ENCODE measurements around the gene PLXNA4. TPM values are rescaled to one million over a fixed set of nuclear protein-coding genes. Genes with fewer than 3 reads are reported as not detected.

The PLXNA4 gene
- total and polyA plus RNA-seq, 3 experiments from 2014 or later = 0.02 to 0.05 TPM; not detected in 1

DNA sequence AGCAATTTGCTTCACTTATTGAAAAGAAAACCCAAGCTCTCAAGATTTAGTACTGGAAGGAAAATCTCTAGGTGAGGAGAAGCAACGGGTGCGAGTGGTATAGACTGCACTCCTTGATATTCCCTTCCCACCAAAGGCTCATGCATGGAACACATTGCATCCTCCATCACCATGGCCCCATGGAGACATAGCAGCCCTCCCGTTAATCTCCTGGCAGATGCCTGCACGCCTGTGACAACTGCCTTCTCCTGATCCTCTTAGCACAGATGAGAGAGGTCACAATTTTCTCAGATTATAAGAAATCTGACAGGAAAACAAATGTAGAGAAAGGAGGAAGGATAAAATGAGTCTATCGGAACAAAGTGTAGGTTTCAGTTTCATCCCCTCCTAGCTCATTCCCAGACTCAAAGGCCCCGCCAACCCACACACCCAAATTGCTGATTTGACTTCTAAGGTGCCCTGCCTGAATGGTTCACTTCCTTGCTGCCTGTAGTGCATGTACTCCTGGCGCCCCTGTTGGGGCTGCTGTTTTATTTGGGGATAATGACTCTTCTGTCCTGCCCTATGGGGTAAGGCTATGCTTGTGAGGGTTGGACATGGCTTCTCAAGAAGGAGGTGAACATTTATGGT is 50.0 kb downstream of the PLXNA4 start:
- DNase-seq = no peak
- Mint-ChIP-seq H3K4me3 (no peak overlapping the region), H3K4me1 (no peaks in the 10 kb centered on the region), H3K27me3 (peaks cover 4 to 6% of the 10 kb centered on the region in 2 donors), H3K36me3 (peaks cover 0 to 9% (median 0%) of the 10 kb centered on the region in 3 donors), H3K9me3 (no peaks in the 10 kb centered on the region), H3K27ac (peak overlapping the region in 1 of 8 donors; percentile 18)
- Histone ChIP-seq H3K27ac (ENCODE audit: low read depth, low read length) (no peak overlapping the region), H3K27me3 (ENCODE audit: insufficient read depth, low read length, poor library complexity, severe bottlenecking) (no peaks in the 10 kb centered on the region), H3K4me1 (ENCODE audit: insufficient read depth, low read length) (no peaks in the 10 kb centered on the region), H3K36me3 (ENCODE audit: insufficient read depth, low read length) (no peaks in the 10 kb centered on the region), H3K4me3 (ENCODE audit: low read length) (no peak overlapping the region), H3K9me3 (ENCODE audit: low read length) (no peaks in the 10 kb centered on the region)
- CTCF ChIA-PET = no interaction called here
- POLR2A ChIA-PET = no interaction called here

DNA sequence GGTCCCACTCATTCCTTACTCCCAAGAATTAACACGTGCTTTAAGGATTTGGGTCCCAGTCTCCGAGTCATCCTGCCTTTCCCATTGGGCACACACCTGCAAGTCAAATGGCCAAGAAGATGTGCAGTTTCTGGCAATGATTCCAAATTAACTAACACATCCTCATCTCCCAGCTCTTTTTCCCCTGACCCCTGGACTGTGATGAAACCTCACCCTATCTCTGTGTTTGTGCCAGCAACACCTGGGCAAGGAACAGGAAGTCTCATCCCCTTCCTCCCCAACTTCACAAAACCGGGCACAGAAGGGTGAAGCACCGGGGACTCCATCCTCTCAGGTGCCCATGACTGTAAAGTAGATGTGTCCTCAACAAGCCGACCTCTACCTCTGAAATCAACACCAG is 54.8 kb downstream of the PLXNA4 start:
- Mint-ChIP-seq H3K9me3 (no peaks in the 10 kb centered on the region), H3K27ac (no peak overlapping the region), H3K36me3 (peaks cover 0 to 9% (median 0%) of the 10 kb centered on the region in 3 donors), H3K4me3 (no peak overlapping the region), H3K4me1 (no peaks in the 10 kb centered on the region), H3K27me3 (peaks cover 0 to 2% of the 10 kb centered on the region in 2 donors)
- H3K27me3 ChIP-seq (ENCODE audit: insufficient read depth, low read length, poor library complexity, severe bottlenecking) = no peaks in the 10 kb centered on the region
- H3K36me3 ChIP-seq (ENCODE audit: insufficient read depth, low read length) = no peaks in the 10 kb centered on the region
- H3K4me3 ChIP-seq (ENCODE audit: low read length) = no peak overlapping the region
- CTCF ChIA-PET = no interaction called here
- POLR2A ChIA-PET = no interaction called here
- DNase-seq = no peak
- H3K27ac ChIP-seq (ENCODE audit: low read depth, low read length) = no peak overlapping the region
- H3K4me1 ChIP-seq (ENCODE audit: insufficient read depth, low read length) = no peaks in the 10 kb centered on the region
- H3K9me3 ChIP-seq (ENCODE audit: low read length) = no peaks in the 10 kb centered on the region

DNA sequence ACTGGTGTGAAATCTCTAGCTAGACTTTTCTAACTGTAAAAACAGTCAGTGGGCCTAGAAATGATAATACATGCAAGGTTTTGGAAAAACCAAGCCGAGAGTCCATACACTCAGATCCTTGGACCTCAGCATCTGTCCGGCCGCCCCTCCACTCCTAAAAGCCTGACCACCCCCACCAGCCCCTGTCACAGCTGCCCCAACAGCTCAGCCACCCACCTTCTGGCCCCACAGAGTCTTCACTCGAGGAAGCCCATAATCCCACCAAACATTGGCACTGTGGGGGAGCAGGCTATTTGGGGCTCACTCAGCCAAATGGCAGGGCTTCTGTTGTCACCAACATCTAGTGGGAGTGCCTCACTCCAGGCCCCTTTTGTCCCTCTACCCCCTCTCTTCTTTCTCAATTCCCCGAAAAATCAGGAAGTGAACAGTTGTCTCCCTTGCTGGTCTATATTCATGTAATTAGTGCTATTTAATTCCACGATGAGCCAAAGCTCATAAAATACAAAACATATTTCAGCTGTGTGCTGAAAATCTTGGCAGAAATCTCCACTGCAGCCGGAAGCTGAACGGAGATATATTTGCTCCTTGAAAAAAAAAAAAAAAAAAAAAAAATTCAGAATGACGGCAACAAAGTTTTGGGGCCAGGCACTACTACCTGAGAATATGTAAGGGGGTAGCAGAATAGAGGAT is 55.5 kb downstream of the PLXNA4 start:
- no peaks in the 10 kb centered on the region for H3K27me3 ChIP-seq (ENCODE audit: insufficient read depth, low read length, poor library complexity, severe bottlenecking)
- H3K9me3 ChIP-seq (ENCODE audit: low read length) = no peaks in the 10 kb centered on the region
- POLR2A ChIA-PET = no interaction called here
- CTCF ChIA-PET = interaction anchor here (0.7 kb wide), 1 partner anchor 60 kb away, joined by 4 read pairs; no protein-coding TSS in a partner anchor
- no peaks in the 10 kb centered on the region for H3K4me1 ChIP-seq (ENCODE audit: insufficient read depth, low read length)
- no peak overlapping the region for H3K27ac ChIP-seq (ENCODE audit: low read depth, low read length)
- Mint-ChIP-seq H3K27me3 (peaks cover 0 to 2% of the 10 kb centered on the region in 2 donors), H3K4me3 (no peak overlapping the region), H3K4me1 (no peaks in the 10 kb centered on the region), H3K27ac (no peak overlapping the region), H3K36me3 (peaks cover 0 to 9% (median 0%) of the 10 kb centered on the region in 3 donors), H3K9me3 (no peaks in the 10 kb centered on the region)
- H3K36me3 ChIP-seq (ENCODE audit: insufficient read depth, low read length) = no peaks in the 10 kb centered on the region
- H3K4me3 ChIP-seq (ENCODE audit: low read length) = no peak overlapping the region
- DNase-seq = no peak

DNA sequence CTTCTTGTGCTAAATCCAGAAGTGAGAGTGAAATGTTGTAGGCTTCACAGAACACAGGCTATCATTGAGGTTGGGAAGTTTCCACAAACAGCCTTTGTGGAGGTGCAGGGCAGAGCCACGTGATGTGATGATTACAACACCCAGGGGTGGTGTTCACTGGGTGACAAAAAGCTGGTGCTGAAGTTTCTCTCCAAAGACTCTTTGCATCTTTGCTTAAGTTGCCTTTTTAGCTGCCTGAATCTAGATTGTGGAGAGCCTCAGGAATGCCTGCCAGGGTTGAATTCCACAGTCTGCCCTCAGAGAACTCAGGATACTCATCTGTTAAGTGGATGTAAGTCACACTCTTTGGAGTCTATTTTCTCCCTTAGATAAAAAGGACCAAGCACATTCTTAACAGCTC is 56.3 kb downstream of the PLXNA4 start:
- ChIA-PET POLR2A (no interaction called here), CTCF (no interaction called here)
- Mint-ChIP-seq H3K36me3 (peaks cover 0 to 9% (median 0%) of the 10 kb centered on the region in 3 donors), H3K9me3 (no peaks in the 10 kb centered on the region), H3K4me1 (no peaks in the 10 kb centered on the region), H3K27me3 (no peaks in the 10 kb centered on the region), H3K4me3 (no peak overlapping the region), H3K27ac (peak overlapping the region in 1 of 8 donors; percentile 50)
- Histone ChIP-seq H3K4me3 (ENCODE audit: low read length) (no peak overlapping the region), H3K4me1 (ENCODE audit: insufficient read depth, low read length) (no peaks in the 10 kb centered on the region), H3K9me3 (ENCODE audit: low read length) (no peaks in the 10 kb centered on the region), H3K27me3 (ENCODE audit: insufficient read depth, low read length, poor library complexity, severe bottlenecking) (no peaks in the 10 kb centered on the region), H3K36me3 (ENCODE audit: insufficient read depth, low read length) (no peaks in the 10 kb centered on the region), H3K27ac (ENCODE audit: low read depth, low read length) (no peak overlapping the region)
- no peak for DNase-seq

DNA sequence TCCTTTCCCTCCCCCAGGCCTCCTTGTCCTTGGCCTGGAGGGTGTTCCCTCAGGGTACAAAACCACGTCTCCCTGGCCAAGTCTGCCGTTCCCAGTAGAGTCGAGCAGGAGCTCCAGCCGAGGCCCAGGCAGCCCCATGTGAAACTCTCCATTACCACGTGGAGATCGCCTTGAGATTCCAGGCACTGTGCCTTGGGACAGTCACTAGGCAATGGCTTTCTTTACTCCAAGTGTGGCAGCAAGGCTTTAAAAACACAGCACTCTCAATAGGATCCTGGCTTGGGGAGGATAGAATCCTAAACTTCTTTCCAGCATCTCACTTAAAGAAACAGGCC is 57.5 kb downstream of the PLXNA4 start:
- H3K4me1 ChIP-seq (ENCODE audit: insufficient read depth, low read length) = no peaks in the 10 kb centered on the region
- Mint-ChIP-seq H3K27me3 (peaks cover 0 to 5% of the 10 kb centered on the region in 2 donors), H3K27ac (no peak overlapping the region), H3K4me1 (no peaks in the 10 kb centered on the region), H3K36me3 (peaks cover 0 to 9% (median 0%) of the 10 kb centered on the region in 3 donors), H3K4me3 (no peak overlapping the region), H3K9me3 (no peaks in the 10 kb centered on the region)
- no peak overlapping the region for H3K27ac ChIP-seq (ENCODE audit: low read depth, low read length)
- no peaks in the 10 kb centered on the region for H3K36me3 ChIP-seq (ENCODE audit: insufficient read depth, low read length)
- no peak overlapping the region for H3K4me3 ChIP-seq (ENCODE audit: low read length)
- H3K27me3 ChIP-seq (ENCODE audit: insufficient read depth, low read length, poor library complexity, severe bottlenecking) = no peaks in the 10 kb centered on the region
- ChIA-PET CTCF (no interaction called here), POLR2A (no interaction called here)
- DNase-seq = no peak
- H3K9me3 ChIP-seq (ENCODE audit: low read length) = no peaks in the 10 kb centered on the region

DNA sequence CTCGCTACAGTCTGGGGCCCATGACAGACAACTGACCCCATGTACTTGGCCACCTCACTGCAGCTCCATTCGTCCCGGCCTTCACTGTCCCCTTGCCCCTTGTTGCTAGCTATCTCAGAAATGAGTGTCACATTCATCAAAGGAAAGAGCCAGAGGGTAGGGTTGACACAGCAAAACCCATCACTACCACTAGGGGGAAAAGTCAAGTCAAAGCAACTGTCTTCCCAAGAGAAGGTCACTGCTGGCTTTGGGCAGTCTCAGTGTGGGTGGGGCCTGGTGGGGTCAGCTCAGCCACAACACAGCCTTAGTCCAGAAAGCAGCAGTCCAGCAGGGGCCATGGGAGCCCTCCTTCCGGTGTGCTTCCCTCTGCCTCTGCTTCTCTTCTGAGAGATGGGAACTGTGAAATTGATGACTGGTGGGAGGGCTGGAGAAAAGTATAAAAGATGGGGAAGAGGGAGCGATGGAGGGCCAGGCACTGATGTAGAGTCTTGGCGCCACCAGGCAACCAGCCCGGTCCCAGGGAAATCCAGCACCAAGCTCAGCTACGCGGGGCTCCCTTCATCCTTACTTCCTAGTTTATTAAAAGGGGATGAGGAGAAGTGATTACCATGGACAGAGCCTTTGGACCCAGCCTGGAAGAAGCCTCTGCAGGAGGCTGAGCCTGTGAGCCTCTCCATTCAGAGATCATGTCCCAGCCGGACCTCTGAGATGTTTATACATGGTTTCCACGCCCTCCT is 58.0 kb downstream of the PLXNA4 start:
- Mint-ChIP-seq H3K4me1 (no peaks in the 10 kb centered on the region), H3K27me3 (peaks cover 2 to 5% of the 10 kb centered on the region in 2 donors), H3K9me3 (no peaks in the 10 kb centered on the region), H3K27ac (no peak overlapping the region), H3K36me3 (peaks cover 0 to 7% (median 0%) of the 10 kb centered on the region in 3 donors), H3K4me3 (no peak overlapping the region)
- ChIA-PET POLR2A (no interaction called here), CTCF (interaction anchor here (1.9 kb wide), 1 partner anchor 124 kb away, joined by 4 read pairs; no protein-coding TSS in a partner anchor)
- no peak overlapping the region for H3K27ac ChIP-seq (ENCODE audit: low read depth, low read length)
- H3K9me3 ChIP-seq (ENCODE audit: low read length) = no peaks in the 10 kb centered on the region
- no peak overlapping the region for H3K4me3 ChIP-seq (ENCODE audit: low read length)
- no peaks in the 10 kb centered on the region for H3K4me1 ChIP-seq (ENCODE audit: insufficient read depth, low read length)
- H3K36me3 ChIP-seq (ENCODE audit: insufficient read depth, low read length) = no peaks in the 10 kb centered on the region
- H3K27me3 ChIP-seq (ENCODE audit: insufficient read depth, low read length, poor library complexity, severe bottlenecking) = no peaks in the 10 kb centered on the region
- peak in 1 of 5 donors; percentile 8 for DNase-seq

DNA sequence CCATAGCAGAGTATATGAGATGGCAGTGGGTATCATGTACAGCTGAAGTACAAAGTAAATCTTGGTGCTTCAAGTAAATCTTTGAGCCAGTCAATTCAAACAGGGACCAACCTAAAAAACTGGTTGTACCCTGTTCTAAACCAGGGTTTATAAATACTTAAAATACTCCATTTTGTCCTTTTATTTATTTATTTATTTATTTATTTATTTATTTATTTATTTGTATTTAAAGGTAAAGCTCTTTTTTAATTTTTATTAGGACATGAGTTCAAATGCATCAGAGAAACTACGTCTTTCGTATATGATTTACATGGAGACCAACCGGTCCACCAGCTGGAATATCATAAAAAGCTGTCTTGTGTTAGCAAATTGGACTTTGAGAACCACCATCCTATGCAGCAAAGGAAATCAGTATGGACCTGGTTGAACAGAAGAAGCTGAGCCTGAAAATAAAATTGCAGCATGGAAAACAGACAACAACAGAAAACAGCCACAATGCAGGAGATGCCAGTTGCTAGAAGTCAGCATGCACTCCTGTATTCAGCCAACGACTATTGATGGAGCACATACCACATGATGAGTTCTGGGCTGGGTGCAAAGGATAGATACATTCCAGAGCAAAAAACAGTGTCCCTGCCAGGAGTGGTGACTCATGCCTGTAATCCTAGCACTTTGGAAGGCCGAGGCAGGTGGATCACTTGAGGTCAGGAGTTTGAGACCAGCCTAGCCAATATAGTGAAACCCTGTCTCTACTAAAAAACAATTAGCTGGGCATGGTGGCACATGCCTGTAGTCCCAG is 60.0 kb downstream of the PLXNA4 start:
- no peak for DNase-seq
- Mint-ChIP-seq H3K4me1 (peaks cover 0 to 4% (median 0%) of the 10 kb centered on the region in 3 donors), H3K36me3 (no peaks in the 10 kb centered on the region), H3K27me3 (peaks cover 3 to 5% of the 10 kb centered on the region in 2 donors), H3K27ac (no peak overlapping the region), H3K4me3 (no peak overlapping the region), H3K9me3 (no peaks in the 10 kb centered on the region)
- POLR2A ChIA-PET = interaction anchor here (0.9 kb wide), 1 partner anchor 8 kb away, joined by 3 read pairs; no protein-coding TSS in a partner anchor
- H3K36me3 ChIP-seq (ENCODE audit: insufficient read depth, low read length) = no peaks in the 10 kb centered on the region
- no peak overlapping the region for H3K4me3 ChIP-seq (ENCODE audit: low read length)
- CTCF ChIA-PET = interaction anchor here (1.2 to 1.9 kb wide), 2 partner anchors 12 to 122 kb away, joined by 3 to 4 read pairs; no protein-coding TSS in a partner anchor
- no peak overlapping the region for H3K27ac ChIP-seq (ENCODE audit: low read depth, low read length)
- no peaks in the 10 kb centered on the region for H3K27me3 ChIP-seq (ENCODE audit: insufficient read depth, low read length, poor library complexity, severe bottlenecking)
- no peaks in the 10 kb centered on the region for H3K9me3 ChIP-seq (ENCODE audit: low read length)
- H3K4me1 ChIP-seq (ENCODE audit: insufficient read depth, low read length) = no peaks in the 10 kb centered on the region

Data from CD8-positive, alpha-beta memory T cell (primary cell).